Esophagus squamous epithelium (tissue), 5 donors: ENCODE measurements around the gene GSK3A. TPM values are rescaled to one million over a fixed set of nuclear protein-coding genes. Genes with fewer than 3 reads are reported as not detected.
A peak's percentile ranks its signal among the peaks of the same experiment; 100 is the strongest.

Experiments
- DNase-seq: peaks from one replicate; lab custom pipeline; 2025; lab: John Stamatoyannopoulos, UW
- H3K27ac ChIP-seq, 4 donors: fragments of 200-600 bp; sonication (generic); one replicate each; pipeline ENCODE4 v1.5.1; 2016 to 2019; ENCODE audit warnings: mild to moderate bottlenecking in 1 of 4
- H3K27me3 ChIP-seq, 4 donors: fragments of 200-600 bp; sonication (generic); 1 replicate in 3 of 4; 2 replicates in 1 of 4; pipeline versions ENCODE4 v1.5.1 to v1.6.0; 2017 to 2021; ENCODE audit warnings: antibody characterized with exemption in 1 of 4
- H3K36me3 ChIP-seq, 3 donors: fragments of 200-600 bp; sonication (generic); one replicate each; pipeline ENCODE4 v1.5.1; 2016 to 2019
- H3K4me1 ChIP-seq, 3 donors: fragments of 200-600 bp; sonication (generic); one replicate each; pipeline ENCODE4 v1.5.1; 2017 to 2019
- H3K4me3 ChIP-seq, 4 donors: fragments of 200-600 bp; sonication (generic); 1 replicate in 3 of 4; 2 replicates in 1 of 4; pipeline ENCODE4 v1.5.1; 2016 to 2019; ENCODE audit warnings: mild to moderate bottlenecking in 2 of 4, moderate library complexity in 1 of 4
- H3K9me3 ChIP-seq, 3 donors: fragments of 200-600 bp; sonication (generic); one replicate each; pipeline ENCODE4 v1.5.1; 2016 to 2019
- POLR2A ChIP-seq, 4 donors: fragments of 450-650 bp; IDR thresholded peaks; one replicate each; pipeline ENCODE4 v1.6.1; 2017; ENCODE audit warnings: antibody characterized with exemption in 4 of 4, mild to moderate bottlenecking in 4 of 4, moderate library complexity in 3 of 4
- WGBS, 2 donors: methylation state at CpG; one replicate each; pipeline ENCODE4 v1.1.5; 2018; 5-methylcytosine and 5-hydroxymethylcytosine counted together
- intact Hi-C: fragments of 100-400 bp; cut with DNase I; formaldehyde crosslinking; loops from one replicate; pipeline ENCODE4 v1.15.0; 2022
- total RNA-seq, 4 donors: library from RNA; depleted of rRNA; stranded (reverse); fragments of >200 nt; gene quantifications; one replicate each; pipeline ENCODE4 v1.1.0, GENCODE V29; 2016
- TF ChIP-seq, protein P1 (sequence below), 6 experiments: fragments of 450-650 bp in 4 of 6; fragments of 200-600 bp in 2 of 6; sonication (generic) in 2 of 6; IDR thresholded peaks; one replicate each; pipeline ENCODE4 v1.5.1; 2016 to 2019; ENCODE audit warnings: antibody characterized with exemption in 6 of 6, mild to moderate bottlenecking in 4 of 6, moderate library complexity in 4 of 6
- donor health status: DM: yes; HTN: yes; CAD: no.

GSK3A gene
- total RNA-seq, 4 donors from 2014 or later = 15.9 to 29.6 (median 26.5) TPM

DNA sequence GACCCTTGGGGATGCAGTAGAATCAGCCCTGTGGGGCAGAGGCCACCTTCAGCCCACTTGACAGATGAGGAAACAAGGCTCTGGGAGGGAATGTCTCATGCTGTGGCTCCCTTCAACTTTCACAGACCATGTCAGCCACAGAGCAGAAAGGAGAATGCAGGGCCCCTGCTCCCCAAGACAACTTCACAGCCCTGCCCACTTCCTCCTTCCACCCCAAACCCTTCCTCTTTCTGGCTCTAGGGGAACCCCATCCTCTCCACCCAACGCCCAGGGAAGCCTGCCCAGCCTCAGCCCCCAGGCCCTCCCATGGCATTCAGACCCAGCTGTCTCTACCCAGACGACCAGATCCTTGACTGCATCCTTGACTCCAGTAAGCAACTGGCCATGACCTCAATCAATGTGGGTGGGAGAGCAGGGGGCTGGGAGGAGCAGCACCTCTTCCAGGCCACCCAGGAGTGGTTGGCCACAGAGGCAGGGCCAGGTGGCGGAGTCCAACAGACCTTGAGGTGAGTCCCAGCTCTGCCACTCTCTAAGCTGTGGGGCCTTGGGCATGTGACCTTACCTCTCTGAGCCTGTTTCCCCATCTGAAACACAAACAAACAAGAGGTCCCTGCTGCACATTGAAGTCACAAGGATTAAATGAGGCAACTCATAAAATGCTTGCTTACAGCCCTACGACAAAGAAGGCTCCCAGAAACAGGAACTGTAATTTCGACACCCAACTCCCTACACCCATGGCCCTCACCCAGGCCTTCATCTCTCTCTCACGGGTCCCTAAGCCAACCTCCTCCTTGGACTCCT lies 40.7 kb downstream of the GSK3A start:
- no peaks in the 10 kb centered on the region for H3K9me3 ChIP-seq
- no peaks in the 10 kb centered on the region for H3K27me3 ChIP-seq
- peak overlapping the region; percentile 33 to 84 (median 76) for H3K27ac ChIP-seq
- peaks cover 35 to 73% (median 43%) of the 10 kb centered on the region in 3 donors for H3K4me1 ChIP-seq
- peak overlapping the region in 1 of 4 donors; percentile 8 for H3K4me3 ChIP-seq
- TF ChIP-seq POLR2A (IDR thresholded peaks at IDR 0.05) = no peak
- TF ChIP-seq, protein P1, sequence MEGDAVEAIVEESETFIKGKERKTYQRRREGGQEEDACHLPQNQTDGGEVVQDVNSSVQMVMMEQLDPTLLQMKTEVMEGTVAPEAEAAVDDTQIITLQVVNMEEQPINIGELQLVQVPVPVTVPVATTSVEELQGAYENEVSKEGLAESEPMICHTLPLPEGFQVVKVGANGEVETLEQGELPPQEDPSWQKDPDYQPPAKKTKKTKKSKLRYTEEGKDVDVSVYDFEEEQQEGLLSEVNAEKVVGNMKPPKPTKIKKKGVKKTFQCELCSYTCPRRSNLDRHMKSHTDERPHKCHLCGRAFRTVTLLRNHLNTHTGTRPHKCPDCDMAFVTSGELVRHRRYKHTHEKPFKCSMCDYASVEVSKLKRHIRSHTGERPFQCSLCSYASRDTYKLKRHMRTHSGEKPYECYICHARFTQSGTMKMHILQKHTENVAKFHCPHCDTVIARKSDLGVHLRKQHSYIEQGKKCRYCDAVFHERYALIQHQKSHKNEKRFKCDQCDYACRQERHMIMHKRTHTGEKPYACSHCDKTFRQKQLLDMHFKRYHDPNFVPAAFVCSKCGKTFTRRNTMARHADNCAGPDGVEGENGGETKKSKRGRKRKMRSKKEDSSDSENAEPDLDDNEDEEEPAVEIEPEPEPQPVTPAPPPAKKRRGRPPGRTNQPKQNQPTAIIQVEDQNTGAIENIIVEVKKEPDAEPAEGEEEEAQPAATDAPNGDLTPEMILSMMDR (IDR thresholded peaks at IDR 0.05) = no peak
- peaks cover 17 to 97% (median 23%) of the 10 kb centered on the region in 3 donors for H3K36me3 ChIP-seq
- intact Hi-C loops = no loop called here
- 47 to 49% methylated on average over 3 to 5 of the region's 6 CpGs for WGBS, 2 donors
- no peak for DNase-seq

DNA sequence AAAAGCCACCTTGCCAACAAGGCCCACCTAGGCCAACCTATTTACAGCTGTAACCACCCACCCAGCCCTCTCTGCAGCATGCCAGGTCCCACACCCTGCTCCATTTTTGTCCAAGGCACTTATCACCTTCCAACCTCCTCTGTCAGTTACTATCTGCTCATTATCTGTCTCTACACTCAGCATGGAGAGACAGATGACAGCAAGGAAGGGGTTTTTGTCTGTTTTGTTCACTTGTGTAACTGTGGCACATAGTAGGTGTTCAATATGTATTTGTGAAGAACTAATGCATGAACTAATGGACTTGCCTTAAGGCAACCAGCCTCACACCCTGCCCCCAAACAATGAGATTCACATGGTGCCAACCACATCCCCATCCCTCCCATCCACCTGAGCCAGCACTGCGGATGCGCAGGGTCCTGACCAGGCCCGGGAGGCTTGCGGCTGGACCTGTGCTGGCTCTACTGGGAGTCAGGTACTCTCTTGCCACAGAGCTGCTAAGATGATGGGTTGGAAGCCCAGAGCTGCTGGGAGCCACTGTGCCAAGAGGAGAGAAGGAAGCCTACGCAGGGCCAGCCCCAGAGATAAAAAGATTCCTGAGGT lies 42.2 kb downstream of the GSK3A start:
- Histone ChIP-seq H3K4me3 (peak overlapping the region in 2 of 4 donors; percentile 16 to 24), H3K27me3 (no peaks in the 10 kb centered on the region), H3K4me1 (peaks cover 31 to 63% (median 36%) of the 10 kb centered on the region in 3 donors), H3K36me3 (peaks cover 17 to 90% (median 23%) of the 10 kb centered on the region in 3 donors), H3K9me3 (no peaks in the 10 kb centered on the region), H3K27ac (peak overlapping the region; percentile 70 to 84 (median 78))
- no peak for DNase-seq
- intact Hi-C loops = no loop called here
- WGBS, 2 donors = 90 to 100% methylated on average over 1 to 2 of the region's 5 CpGs
- TF ChIP-seq, protein P1 (IDR thresholded peaks at IDR 0.05) = no peak
- no peak for TF ChIP-seq POLR2A (IDR thresholded peaks at IDR 0.05)

DNA sequence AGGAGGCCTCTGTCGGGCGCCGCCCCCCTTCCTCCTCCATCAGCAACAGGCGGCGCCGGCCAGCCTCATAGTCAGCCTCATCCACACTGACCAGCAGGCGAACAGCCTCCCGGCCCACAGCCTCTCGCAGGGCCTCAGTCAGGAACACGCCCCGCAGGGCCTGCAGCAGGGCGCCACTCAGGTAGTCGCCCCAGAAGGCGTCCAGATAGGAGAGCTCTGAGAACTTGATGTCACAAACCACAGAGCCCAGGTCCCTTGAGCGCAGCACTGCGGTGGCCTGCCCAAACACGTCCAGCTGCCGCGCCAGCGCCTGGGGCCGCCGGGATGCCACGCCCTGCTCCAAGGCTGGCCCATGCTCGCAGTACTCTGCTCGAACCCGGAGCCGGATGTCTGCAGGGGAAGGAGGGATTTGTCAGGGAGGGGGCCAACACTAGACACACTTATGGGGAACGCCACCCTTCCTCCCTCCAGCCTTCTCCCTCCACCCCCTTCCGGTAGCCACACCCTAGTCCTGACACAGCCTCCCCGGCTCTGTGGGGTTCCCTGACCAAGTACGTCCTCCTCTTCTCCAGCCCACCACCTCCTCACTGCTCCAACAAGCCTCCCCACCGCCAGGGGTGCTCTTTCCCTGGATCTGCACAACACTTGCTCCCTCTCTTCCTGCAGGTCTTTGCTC lies 42.8 kb downstream of the GSK3A start:
- H3K36me3 ChIP-seq = peaks cover 11 to 84% (median 23%) of the 10 kb centered on the region in 3 donors
- H3K4me3 ChIP-seq = peak overlapping the region in 2 of 4 donors; percentile 16 to 24
- H3K9me3 ChIP-seq = no peaks in the 10 kb centered on the region
- WGBS, 2 donors = 23 to 42% methylated on average over 7 to 9 of the region's 32 CpGs
- intact Hi-C loops = no loop called here
- H3K27ac ChIP-seq = peak overlapping the region; percentile 70 to 84 (median 78)
- TF ChIP-seq, protein P1 (IDR thresholded peaks at IDR 0.05) = peak in 2 of 6 experiments; percentile 32 to 48
- TF ChIP-seq POLR2A (IDR thresholded peaks at IDR 0.05) = no peak
- H3K27me3 ChIP-seq = no peaks in the 10 kb centered on the region
- H3K4me1 ChIP-seq = peaks cover 31 to 63% (median 36%) of the 10 kb centered on the region in 3 donors
- DNase-seq = no peak

DNA sequence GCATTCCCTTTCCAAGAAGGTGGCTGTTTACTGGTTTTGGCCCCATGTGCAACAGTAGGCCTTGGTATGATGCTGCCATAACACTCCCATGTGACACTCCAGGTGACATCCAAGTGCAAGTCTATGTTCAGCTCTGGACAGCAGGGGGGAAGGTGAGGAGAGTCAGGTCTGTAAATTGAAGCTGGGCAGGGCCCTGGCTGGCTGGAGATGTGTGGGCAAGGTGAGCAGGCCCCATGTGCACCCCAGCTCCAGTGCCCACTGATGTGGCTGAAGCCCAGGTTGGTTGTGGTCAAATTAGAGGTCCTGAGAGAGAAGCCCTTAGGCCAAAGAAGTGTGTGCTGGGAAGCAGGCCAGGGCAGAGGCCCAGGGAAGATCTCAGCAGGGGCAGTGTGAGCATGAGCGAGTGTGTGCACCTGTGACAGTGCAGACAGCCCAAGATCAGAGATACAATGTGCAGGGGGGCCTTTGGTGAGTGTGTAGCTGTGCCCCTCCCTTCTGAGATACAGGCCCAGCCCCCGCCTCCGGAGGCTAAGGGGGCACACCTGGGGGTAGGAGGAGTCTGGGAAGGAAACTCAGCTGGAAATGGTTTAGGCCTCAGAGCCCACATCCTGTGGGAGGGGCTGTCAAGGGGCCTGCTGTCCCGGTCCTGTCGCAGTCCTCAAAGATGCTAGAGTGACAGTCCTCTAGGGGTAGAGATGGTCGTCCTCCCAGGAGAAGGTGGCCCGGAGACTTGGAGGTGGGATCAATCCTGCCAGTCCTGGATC lies 43.5 kb downstream of the GSK3A start:
- DNase-seq = no peak
- TF ChIP-seq POLR2A (IDR thresholded peaks at IDR 0.05) = peak in 1 of 4 donors; percentile 15
- TF ChIP-seq, protein P1 (IDR thresholded peaks at IDR 0.05) = no peak
- H3K27ac ChIP-seq = peak overlapping the region; percentile 70 to 84 (median 78)
- H3K9me3 ChIP-seq = no peaks in the 10 kb centered on the region
- intact Hi-C loops = no loop called here
- peaks cover 10 to 76% (median 23%) of the 10 kb centered on the region in 3 donors for H3K36me3 ChIP-seq
- H3K4me1 ChIP-seq = peaks cover 31 to 63% (median 36%) of the 10 kb centered on the region in 3 donors
- H3K27me3 ChIP-seq = no peaks in the 10 kb centered on the region
- WGBS, 2 donors = 32 to 49% methylated on average over 4 to 5 of the region's 7 CpGs
- peak overlapping the region in 2 of 4 donors; percentile 16 to 24 for H3K4me3 ChIP-seq
